Endodermal cell (in vitro differentiated cells): ENCODE measurements around the gene CYP2W1. TPM values are rescaled to one million over a fixed set of nuclear protein-coding genes. Genes with fewer than 3 reads are reported as not detected.

Experiments
- DNase-seq: peaks from one replicate; pipeline ENCODE4 v3.0.0-alpha.2; 2017
- H3K27ac ChIP-seq: 2 replicates; pipeline ENCODE4 v1.5.1; 2013; ENCODE audit warnings: mild to moderate bottlenecking, low read depth, low read length, moderate library complexity
- H3K27me3 ChIP-seq: 2 replicates; pipeline ENCODE4 v1.6.1; 2013; ENCODE audit warnings: mild to moderate bottlenecking, low read length, moderate library complexity; ENCODE audit not compliant: insufficient read depth, control insufficient read depth, poor library complexity, severe bottlenecking
- H3K36me3 ChIP-seq: 2 replicates; pipeline ENCODE4 v1.7.0; 2013; ENCODE audit warnings: mild to moderate bottlenecking, low read length, moderate library complexity; ENCODE audit not compliant: control insufficient read depth, insufficient read depth
- H3K4me1 ChIP-seq: one replicate; pipeline ENCODE4 v1.7.0; 2013; ENCODE audit warnings: low read length; ENCODE audit not compliant: control insufficient read depth, insufficient read depth
- H3K4me3 ChIP-seq: 2 replicates; pipeline ENCODE4 v1.5.1; 2013; ENCODE audit warnings: mild to moderate bottlenecking, low read length, moderate library complexity
- H3K9ac ChIP-seq: 2 replicates; pipeline ENCODE4 v1.6.1; 2013; ENCODE audit warnings: mild to moderate bottlenecking, low read length, moderate library complexity; ENCODE audit not compliant: poor library complexity, severe bottlenecking; ENCODE audit errors: extremely low read depth
- H3K9me3 ChIP-seq: 2 replicates; pipeline ENCODE4 v1.6.1; 2013; ENCODE audit warnings: mild to moderate bottlenecking, low read length, moderate library complexity; ENCODE audit not compliant: control insufficient read depth
- H3K27ac Mint-ChIP-seq: 2 replicates; pipeline ENCODE4 v1.8.0; 2020; ENCODE audit warnings: mixed read lengths
- H3K27me3 Mint-ChIP-seq: 2 replicates; pipeline ENCODE4 v1.8.0; 2021; ENCODE audit warnings: mild to moderate bottlenecking, mixed read lengths; ENCODE audit not compliant: insufficient read depth
- H3K36me3 Mint-ChIP-seq: 2 replicates; pipeline ENCODE4 v1.8.0; 2020; ENCODE audit warnings: low read depth, mixed read lengths
- H3K4me1 Mint-ChIP-seq: 2 replicates; pipeline ENCODE4 v1.8.0; 2020; ENCODE audit warnings: mixed read lengths
- H3K4me3 Mint-ChIP-seq: 2 replicates; pipeline ENCODE4 v1.8.0; 2020; ENCODE audit warnings: mild to moderate bottlenecking, moderate library complexity, mixed read lengths
- H3K9me3 Mint-ChIP-seq: 2 replicates; pipeline ENCODE4 v1.8.0; 2020; ENCODE audit warnings: mild to moderate bottlenecking, mixed read lengths
- CTCF ChIP-seq: fragments of 200-600 bp; sonication (generic); conservative IDR thresholded peaks from 2 replicates; pipeline ENCODE4 v1.5.0; 2021; ENCODE audit warnings: antibody characterized with exemption, mild to moderate bottlenecking
- WGBS, 2 experiments: methylation state at CpG; one replicate each; pipeline versions ENCODE4 v1.1.5 to v1.1.7; 2013; ENCODE audit warnings: missing lambda C conversion rate in 2 of 2, mixed read lengths in 1 of 2; ENCODE audit not compliant: insufficient coverage in 1 of 2, insufficient read length in 1 of 2; 5-methylcytosine and 5-hydroxymethylcytosine counted together
- total RNA-seq, 2 donors: library from RNA; stranded (reverse); fragmentation: NEBNext Ultra II Directional in 1 of 2; extraction: Animal tissue kit (Norgen Biotek cat#: 25700) in 1 of 2; gene quantifications; 2 replicates in 1 of 2; 3 replicates in 1 of 2; pipeline ENCODE4 v1.2.1, GENCODE V29; 2021

CYP2W1 gene
- total RNA-seq, 2 donors from 2014 or later, result not detected

GRCh38 chr7:1025743-1026581 is 43.0 kb downstream of the CYP2W1 start:
- Mint-ChIP-seq H3K4me1 (peaks cover 6% of the 10 kb centered on the region), H3K4me3 (peak overlapping the region; percentile 66), H3K9me3 (no peaks in the 10 kb centered on the region), H3K27me3 (no peaks in the 10 kb centered on the region), H3K36me3 (peaks cover 18% of the 10 kb centered on the region), H3K27ac (no peak overlapping the region)
- peaks cover 17% of the 10 kb centered on the region for H3K36me3 ChIP-seq
- H3K9me3 ChIP-seq, result no peaks in the 10 kb centered on the region
- H3K4me3 ChIP-seq, result no peak overlapping the region
- no peaks in the 10 kb centered on the region for H3K27me3 ChIP-seq
- no peaks in the 10 kb centered on the region for H3K4me1 ChIP-seq
- WGBS, 2 experiments, result 93 to 98% methylated on average over 23 to 31 of the region's 31 CpGs
- DNase-seq, result no peak
- H3K27ac ChIP-seq, result no peak overlapping the region
- H3K9ac ChIP-seq, result no peak overlapping the region
- TF ChIP-seq CTCF, result no peak

DNA sequence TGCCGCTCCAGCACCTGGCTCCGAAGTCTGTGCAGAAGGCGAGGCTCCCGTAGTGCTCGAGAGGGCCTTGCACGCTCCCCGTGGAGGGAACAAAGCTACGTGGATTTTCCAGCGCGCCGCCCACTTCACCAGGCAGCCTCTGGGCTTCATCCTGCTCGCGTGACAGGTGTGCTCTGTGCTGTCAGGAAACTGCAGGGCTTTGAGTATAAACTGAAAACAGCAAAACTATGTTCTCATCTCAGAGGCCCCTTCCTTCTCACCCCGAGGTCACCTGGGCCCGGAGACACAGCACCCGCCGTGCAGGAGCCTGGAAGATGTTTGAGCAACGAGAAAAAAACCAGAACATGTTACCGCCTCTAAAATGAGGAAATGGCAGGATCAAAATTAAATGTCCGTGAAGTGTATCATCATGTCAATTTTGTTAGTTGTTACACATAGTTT is 43.8 kb downstream of the CYP2W1 start:
- Histone ChIP-seq H3K4me3 (peak overlapping the region; percentile 82), H3K36me3 (peaks cover 16% of the 10 kb centered on the region), H3K27me3 (no peaks in the 10 kb centered on the region), H3K27ac (no peak overlapping the region), H3K9me3 (no peaks in the 10 kb centered on the region), H3K9ac (peak overlapping the region; percentile 55), H3K4me1 (no peaks in the 10 kb centered on the region)
- Mint-ChIP-seq H3K27ac (no peak overlapping the region), H3K4me3 (peak overlapping the region; percentile 66), H3K4me1 (peaks cover 6% of the 10 kb centered on the region), H3K9me3 (no peaks in the 10 kb centered on the region), H3K36me3 (peaks cover 11% of the 10 kb centered on the region), H3K27me3 (no peaks in the 10 kb centered on the region)
- WGBS, 2 experiments, result 88 to 95% methylated on average over 12 to 20 of the region's 20 CpGs
- no peak for DNase-seq
- no peak for TF ChIP-seq CTCF

GRCh38 chr7:1027242-1028043 is 44.5 kb downstream of the CYP2W1 start:
- no peaks in the 10 kb centered on the region for H3K9me3 Mint-ChIP-seq
- Histone ChIP-seq H3K9ac (peak overlapping the region; percentile 55), H3K4me1 (no peaks in the 10 kb centered on the region), H3K4me3 (peak overlapping the region; percentile 82), H3K9me3 (no peaks in the 10 kb centered on the region), H3K36me3 (peaks cover 16% of the 10 kb centered on the region), H3K27me3 (no peaks in the 10 kb centered on the region), H3K27ac (peak overlapping the region; percentile 38)
- peak overlapping the region; percentile 66 for H3K4me3 Mint-ChIP-seq
- no peak for TF ChIP-seq CTCF
- no peaks in the 10 kb centered on the region for H3K27me3 Mint-ChIP-seq
- DNase-seq, result peak; percentile 68
- peaks cover 6% of the 10 kb centered on the region for H3K4me1 Mint-ChIP-seq
- peak overlapping the region; percentile 58 for H3K27ac Mint-ChIP-seq
- H3K36me3 Mint-ChIP-seq, result peaks cover 8% of the 10 kb centered on the region
- 18 to 33% methylated on average over 29 to 69 of the region's 69 CpGs for WGBS, 2 experiments
